HG03159 (cell line): Measurements from ENCODE around the gene RNF214.
"Not testable (repeated sequence)": the region's sequence is repeated elsewhere in the genome, so short reads cannot be mapped to it uniquely, and the experiment has no call there.

Experiments used
- ATAC-seq: cut with Tn5 transposase; IDR thresholded peaks from one replicate; pipeline ENCODE4 v1.9.1; 2021; ENCODE audit warnings: mild to moderate bottlenecking, moderate library complexity; ENCODE audit not compliant: unreplicated experiment

Gene RNF214

DNA sequence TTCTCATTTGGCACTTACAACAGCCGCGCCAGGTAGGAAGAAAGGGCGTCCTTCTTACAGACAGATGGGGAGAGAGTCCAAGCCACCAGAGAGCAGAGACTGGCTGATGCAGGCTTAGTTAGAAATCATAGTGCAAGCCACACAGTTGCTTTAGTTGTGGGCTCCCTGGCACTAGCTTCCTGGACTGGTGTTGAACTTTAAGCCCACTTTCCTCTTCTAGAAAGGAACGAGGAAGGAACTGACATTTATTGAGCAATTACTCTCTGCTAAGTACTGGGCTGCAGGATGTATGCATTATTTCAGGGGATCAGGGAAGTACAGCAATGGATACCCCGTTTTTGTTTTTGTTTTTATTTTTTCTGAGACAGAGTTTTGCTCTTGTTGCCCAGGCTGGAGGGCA is 80.6 kb downstream of the RNF214 start:
- no peak for ATAC-seq

- no peak for ATAC-seq
These were observed 81.6 kb downstream of the RNF214 start for GRCh38 chr11:117313828-117314768.

- ATAC-seq: no peak
These were observed 82.4 kb downstream of the RNF214 start for GRCh38 chr11:117314840-117315239.

DNA sequence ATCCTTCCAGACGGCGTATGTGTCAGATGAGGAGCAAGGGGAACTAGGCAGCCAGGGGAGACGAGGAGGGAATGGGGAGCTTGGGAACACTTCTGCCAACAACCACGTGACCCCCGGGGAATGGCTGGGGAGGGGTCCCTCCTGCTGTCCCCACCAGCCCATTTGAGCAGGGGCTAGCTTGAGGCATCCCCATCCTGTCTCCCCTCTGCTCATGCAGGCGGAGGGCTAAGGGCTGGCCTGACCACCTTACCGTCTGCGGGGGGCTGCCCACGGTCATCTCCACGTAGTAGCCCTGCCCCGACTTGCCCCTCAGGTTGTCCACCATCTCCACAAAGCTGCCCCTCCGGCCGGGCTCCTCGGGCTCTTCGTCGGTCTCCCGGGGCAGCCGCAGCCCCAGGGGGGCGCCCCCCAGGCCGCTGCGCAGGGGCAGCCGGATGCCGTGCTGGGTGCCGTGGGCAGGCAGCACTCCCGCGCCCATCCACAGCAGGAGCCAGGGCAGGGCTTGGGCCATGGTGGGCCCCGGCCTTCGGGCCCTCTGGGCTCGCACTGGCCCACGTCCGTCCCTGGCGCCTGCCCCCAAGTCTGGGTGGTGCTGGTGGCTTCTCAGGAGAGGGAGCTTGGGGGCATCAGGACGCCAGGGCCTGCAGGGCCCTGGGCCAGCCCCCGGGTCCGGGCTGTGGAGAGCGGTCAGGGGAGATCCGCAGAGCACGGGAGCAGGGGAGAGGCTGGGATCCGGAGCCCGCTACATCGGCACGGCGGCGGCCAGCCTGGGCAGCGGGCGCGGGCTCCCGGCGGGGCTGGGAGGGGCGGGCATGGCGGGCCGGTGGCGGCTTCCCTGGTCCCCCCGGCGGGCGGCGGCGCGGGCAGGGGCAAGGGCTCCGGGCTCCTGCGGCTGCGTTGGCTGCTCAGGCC is 83.1 kb downstream of the RNF214 start:
- ATAC-seq: no peak

DNA sequence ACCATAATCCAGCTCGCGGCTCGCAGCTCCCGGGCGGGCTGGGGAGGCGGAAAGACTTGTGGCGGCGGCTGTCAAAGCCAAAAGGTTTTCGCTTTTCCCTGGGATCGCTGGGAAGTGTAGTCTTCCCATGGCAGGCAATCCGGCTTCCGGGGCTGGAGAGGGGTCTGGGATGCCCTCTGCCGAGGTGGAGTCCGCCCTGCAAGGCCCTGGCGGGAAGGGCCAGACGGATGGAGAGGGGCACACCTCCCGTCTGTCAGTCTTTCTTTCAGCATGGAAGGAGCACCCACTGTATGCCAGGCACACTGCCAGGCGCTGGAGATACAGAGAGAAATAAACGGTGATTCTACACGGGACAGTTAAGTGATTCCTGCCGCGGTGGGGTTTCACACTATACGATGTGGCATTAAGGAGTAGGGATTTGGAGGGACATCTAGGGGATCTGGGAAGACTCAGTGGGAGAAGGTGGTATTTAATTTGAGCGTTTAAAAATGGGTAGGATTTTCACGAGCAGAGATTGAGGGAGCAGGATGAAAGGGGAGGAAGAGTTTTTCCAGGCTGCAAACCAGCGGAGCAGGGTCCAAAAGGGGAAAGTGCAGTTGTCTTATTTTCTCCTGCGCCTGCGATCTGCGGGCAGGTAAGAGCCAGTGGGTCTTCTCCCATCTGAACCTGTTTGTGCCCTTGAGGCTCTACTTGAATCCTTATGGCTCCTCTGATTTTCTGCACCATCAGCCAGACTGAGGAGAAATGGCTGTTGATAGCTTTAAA is 83.9 kb downstream of the RNF214 start, which contains the start of gene BACE1:
TSS of gene BACE1 (minus strand) at position 60 of the 765 bp plus-strand sequence. CDS start 461 bp downstream, outside the sequence.
- ATAC-seq: no peak

- no peak for ATAC-seq
These were observed 86.3 kb downstream of the RNF214 start for GRCh38 chr11:117318738-117319137.

DNA sequence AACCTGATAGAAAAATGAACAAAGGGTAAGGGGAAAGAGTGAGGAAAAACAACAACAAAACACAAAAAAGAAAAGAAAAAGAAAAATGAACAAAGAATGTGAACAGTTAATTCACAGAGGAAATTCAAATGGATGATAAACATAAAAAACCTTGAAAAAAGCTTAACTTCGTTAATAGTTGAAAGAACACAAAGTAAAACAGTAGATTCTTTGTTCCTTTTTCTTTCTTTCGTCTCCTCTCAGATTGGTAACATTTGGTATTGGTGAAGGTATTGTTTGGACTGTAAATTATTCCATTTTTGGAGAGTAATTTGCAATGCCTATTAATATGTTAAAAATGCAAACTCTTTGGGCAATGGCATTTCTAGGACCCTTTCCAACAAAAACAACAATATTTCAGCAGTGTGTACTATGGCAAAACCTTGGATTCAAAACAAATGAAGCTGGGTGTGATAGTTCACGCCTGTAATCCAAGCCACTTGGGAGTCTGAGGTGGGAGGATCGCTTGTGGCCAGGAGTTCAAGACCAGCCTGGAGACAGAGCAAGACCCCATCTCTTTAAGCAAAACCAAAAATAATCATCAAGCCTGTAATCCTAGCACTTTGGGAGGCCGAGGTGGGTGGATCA is 86.9 kb downstream of the RNF214 start:
- no peak for ATAC-seq

DNA sequence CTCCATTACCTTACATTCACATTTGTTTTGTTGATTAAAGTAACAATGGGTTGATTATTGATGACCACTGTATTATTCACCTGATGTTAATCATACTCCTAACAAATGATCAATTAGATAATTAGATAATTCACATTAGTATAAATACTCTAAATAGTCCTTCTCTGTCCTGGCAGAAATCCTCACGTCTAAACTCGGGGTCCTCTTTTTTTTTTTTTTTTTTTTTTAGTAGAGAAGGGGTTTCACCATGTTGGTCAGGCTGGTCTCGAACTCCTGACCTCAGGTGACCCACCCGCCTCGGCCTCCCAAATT is 94.7 kb downstream of the RNF214 start:
- not testable (repeated sequence) for ATAC-seq

DNA sequence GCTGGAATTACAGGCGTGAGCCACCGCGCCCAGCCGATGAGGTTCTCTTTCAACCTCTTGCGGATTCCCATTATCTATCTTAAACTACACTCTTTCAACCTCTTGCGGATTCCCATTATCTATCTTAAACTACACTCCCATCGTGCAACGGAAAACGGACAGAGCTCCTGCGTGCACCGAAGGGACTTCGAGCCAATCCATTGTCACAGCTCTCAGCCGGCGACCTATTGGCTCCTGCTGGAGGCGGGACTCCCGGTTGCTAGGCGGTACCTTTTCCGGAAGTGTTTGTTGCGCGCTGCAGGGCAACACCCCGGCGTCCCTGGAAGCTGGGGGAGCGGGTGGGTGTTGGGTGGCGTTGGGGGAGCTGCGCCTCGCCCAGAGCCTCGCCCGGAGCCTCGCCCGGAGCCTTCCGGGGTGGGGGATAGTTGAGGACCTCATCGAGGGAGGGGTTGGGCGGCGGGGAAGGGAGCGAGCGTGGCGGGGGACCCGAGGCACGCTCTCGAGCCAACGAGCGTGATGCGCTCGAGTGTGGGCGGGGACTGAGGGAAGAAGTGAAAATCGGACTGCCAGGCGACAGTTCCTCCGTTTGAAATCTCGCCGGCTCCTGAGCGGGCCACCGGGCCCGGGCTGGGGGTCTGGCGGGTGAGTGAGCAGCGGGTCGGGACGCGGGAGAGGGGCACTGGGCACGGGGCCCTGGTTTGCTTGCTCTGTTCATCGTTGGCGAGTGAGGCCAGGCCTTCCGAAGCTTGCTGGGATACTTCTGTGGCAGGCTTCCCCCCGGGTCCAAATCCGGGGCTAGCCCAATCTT is 95.3 kb downstream of the RNF214 start, which contains the start of gene CEP164:
TSS of gene CEP164 (plus strand) at position 288 of the 808 bp plus-strand sequence. CDS start 10,733 bp downstream, outside the sequence.
- peak; percentile 95 for ATAC-seq

- ATAC-seq: peak; percentile 5
These were observed 96.0 kb downstream of the RNF214 start for GRCh38 chr11:117328375-117329010.

GRCh38 chr11:117332843-117333242 is 100.4 kb downstream of the RNF214 start:
- no peak for ATAC-seq

GRCh38 chr11:117333917-117334316 is 101.4 kb downstream of the RNF214 start:
- ATAC-seq: no peak

- no peak for ATAC-seq
These were observed 102.4 kb downstream of the RNF214 start for GRCh38 chr11:117334896-117335295.

DNA sequence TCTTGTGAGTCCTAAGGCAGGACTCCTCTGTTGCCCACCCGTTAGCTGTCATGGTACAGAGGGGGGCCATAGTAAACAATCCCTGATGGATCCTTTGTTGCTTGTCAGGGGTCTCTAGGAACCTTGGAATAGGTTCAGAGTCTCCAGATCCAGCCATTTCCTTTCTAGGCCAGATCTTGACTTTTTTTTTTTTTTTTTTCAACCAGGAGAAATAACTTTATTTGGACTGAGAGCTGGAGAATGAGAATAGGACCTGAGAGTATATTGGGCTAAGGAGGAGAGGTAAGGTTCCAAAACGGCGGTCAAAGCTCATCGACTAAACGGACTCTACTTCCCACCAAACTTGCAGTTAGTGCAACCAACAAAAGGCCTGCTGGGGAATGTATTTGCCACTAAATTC is 102.9 kb downstream of the RNF214 start:
- no peak for ATAC-seq
